ENCODE measurements around the gene TTC3.

Gene TTC3

DNA sequence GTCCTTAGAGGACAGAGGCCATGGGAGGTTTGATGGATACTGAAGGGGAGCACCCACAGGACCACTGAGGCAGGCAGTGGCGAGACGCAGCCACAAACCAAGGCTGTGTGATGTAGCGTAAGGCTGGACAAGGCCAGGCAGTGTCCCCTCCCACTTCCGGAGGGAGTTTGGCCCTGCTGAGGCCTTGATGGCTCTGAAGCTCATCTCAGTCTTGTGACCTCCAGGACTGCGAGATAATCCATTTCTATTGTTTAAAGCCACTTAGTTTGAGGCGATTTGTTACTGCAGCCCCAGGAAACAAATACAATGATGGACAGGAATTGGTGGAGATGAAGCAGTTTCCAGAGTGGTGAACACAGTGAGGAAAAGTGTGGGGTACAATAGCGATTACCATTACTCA, 15.4 kb upstream of the TTC3 start:
- Histone ChIP-seq H3K9me3 (no peaks in the 10 kb centered on the region), H3K4me1 (peaks cover 4% of the 10 kb centered on the region; the same call in 1 of the 2 replicates), H3K4me3 (ENCODE audit: low read depth, low read length) (no peak overlapping the region), H3K36me3 (no peaks in the 10 kb centered on the region), H3K27me3 (no peaks in the 10 kb centered on the region)
- DNase-seq: no peak
- TF ChIP-seq, protein P1, sequence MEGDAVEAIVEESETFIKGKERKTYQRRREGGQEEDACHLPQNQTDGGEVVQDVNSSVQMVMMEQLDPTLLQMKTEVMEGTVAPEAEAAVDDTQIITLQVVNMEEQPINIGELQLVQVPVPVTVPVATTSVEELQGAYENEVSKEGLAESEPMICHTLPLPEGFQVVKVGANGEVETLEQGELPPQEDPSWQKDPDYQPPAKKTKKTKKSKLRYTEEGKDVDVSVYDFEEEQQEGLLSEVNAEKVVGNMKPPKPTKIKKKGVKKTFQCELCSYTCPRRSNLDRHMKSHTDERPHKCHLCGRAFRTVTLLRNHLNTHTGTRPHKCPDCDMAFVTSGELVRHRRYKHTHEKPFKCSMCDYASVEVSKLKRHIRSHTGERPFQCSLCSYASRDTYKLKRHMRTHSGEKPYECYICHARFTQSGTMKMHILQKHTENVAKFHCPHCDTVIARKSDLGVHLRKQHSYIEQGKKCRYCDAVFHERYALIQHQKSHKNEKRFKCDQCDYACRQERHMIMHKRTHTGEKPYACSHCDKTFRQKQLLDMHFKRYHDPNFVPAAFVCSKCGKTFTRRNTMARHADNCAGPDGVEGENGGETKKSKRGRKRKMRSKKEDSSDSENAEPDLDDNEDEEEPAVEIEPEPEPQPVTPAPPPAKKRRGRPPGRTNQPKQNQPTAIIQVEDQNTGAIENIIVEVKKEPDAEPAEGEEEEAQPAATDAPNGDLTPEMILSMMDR (IDR thresholded peaks at IDR 0.05; ENCODE audit: low read depth, low read length): no peak

DNA sequence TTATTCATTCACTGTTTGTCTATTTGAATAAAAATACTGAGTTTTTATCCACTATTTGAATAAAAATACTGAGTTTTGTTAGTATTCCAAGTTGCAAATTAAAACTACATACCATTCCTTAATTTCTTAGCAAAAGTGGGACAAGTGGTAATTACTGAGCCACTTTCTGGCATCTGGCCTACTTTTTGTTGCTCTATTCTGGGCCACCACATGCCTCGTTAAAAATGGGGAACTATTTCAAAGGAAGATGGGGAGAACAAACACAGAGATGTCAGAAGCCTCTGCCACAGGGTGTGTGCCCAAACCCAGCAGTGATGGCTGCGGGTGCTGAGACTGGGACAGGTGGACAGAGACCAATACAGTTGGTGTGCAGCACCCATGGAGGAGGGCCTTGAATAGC, 14.8 kb upstream of the TTC3 start:
- Histone ChIP-seq H3K4me3 (ENCODE audit: low read depth, low read length) (no peak overlapping the region), H3K27me3 (no peaks in the 10 kb centered on the region), H3K9me3 (no peaks in the 10 kb centered on the region), H3K36me3 (no peaks in the 10 kb centered on the region), H3K4me1 (peaks cover 4% of the 10 kb centered on the region; the same call in 1 of the 2 replicates)
- TF ChIP-seq, protein P1 (IDR thresholded peaks at IDR 0.05; ENCODE audit: low read depth, low read length): no peak
- no peak for DNase-seq

DNA sequence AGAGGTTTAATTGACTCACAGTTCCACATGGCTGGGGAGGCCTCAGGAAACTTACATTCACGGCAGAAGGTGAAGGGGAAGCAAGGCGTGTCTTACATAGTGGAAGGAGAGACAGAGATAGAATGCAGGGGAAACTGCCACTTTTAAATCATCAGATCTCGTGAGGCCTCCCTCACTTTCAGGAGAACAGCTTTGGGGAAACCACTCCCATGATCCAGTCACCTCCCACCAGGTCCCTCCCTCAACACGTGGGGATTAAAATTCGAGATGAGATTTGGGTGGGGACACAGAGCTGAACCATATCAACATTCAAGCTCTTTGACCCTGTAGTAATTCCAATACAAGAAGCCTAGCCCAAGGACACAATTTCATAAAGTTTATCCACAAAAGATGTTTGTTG, 13.9 kb upstream of the TTC3 start:
- no peak overlapping the region for H3K4me3 ChIP-seq (ENCODE audit: low read depth, low read length)
- no peaks in the 10 kb centered on the region for H3K36me3 ChIP-seq
- H3K9me3 ChIP-seq: no peaks in the 10 kb centered on the region
- no peak for DNase-seq
- peaks cover 10% of the 10 kb centered on the region; the same call in 1 of the 2 replicates for H3K4me1 ChIP-seq
- no peaks in the 10 kb centered on the region for H3K27me3 ChIP-seq
- TF ChIP-seq, protein P1 (IDR thresholded peaks at IDR 0.05; ENCODE audit: low read depth, low read length): no peak

DNA sequence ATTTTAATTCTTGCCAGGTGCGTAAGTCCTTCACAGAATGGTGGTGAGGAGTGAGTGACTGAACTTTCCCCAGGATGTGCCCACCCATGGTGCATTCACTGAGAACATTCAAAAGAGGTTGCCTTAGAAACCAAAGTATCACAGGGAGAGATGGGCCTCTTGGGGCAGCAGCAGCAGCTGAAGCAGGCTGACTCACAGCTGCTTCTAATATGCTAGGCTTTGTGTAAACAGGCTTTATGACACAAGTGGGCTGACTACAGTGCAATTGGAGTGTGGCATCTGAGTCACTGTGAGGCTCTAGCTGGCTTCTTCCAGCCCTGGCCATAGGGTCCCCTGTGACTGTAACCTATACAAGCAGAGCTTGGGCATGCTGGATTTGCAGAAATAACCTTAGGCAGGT, 12.8 kb upstream of the TTC3 start:
- TF ChIP-seq, protein P1 (IDR thresholded peaks at IDR 0.05; ENCODE audit: low read depth, low read length): no peak
- Histone ChIP-seq H3K36me3 (no peaks in the 10 kb centered on the region), H3K4me1 (peaks cover 11% of the 10 kb centered on the region; the same call in 1 of the 2 replicates), H3K9me3 (no peaks in the 10 kb centered on the region), H3K27me3 (no peaks in the 10 kb centered on the region), H3K4me3 (ENCODE audit: low read depth, low read length) (no peak overlapping the region)
- peak; percentile 45 for DNase-seq

DNA sequence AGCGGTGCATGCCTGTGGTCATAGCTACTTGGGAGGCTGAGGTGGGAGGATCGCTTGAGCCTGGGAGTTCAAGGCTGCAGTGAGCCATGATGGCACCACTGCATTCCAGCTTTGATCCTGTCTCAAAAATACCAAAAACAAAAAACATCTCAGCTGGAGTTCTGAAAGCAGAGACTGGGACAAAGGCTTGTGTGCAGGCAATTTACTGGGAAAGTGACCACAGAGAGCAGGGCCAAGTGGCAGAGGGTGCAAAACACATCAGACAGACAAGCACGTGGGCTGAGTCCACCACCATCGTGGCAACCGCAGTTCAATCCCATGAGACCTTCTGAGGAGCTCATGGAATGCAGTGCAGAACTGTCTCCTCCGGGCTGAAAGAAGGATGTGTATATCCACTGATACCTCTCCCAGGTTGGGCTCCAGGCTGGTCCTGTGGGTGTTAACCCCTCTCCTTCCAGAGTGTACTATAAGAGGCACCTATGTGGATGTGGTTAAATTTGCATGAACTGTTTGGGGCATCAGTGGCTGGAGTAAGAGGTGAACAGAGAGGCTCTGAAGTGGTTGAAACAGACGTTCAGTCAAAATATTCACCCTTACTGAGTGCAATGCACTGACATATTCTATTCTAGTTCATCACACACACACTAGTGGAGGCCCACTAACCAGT, 11.0 kb upstream of the TTC3 start:
- Histone ChIP-seq H3K4me1 (peaks cover 8% of the 10 kb centered on the region; the same call in 1 of the 2 replicates), H3K9me3 (no peaks in the 10 kb centered on the region), H3K4me3 (ENCODE audit: low read depth, low read length) (no peak overlapping the region), H3K36me3 (no peaks in the 10 kb centered on the region), H3K27me3 (no peaks in the 10 kb centered on the region)
- TF ChIP-seq, protein P1 (IDR thresholded peaks at IDR 0.05; ENCODE audit: low read depth, low read length): no peak
- no peak for DNase-seq

DNA sequence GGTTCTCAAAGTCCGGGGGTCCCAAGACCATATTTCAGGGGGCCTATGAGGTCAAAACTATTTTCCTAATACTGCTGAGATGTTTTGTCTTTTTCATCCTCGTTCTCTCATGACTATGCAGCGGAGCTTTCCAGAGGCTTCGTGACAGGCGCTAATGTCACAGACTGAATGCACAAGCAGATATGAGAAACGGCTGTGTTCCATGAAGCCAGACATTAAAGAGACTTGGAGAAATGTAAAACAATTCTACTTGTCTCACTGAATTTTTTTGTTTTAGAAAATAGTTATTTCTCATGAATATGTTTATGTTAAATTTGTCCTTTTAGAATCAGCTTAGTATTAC, 10.5 kb upstream of the TTC3 start:
- H3K4me1 ChIP-seq: peaks cover 8% of the 10 kb centered on the region; the same call in 1 of the 2 replicates
- H3K4me3 ChIP-seq (ENCODE audit: low read depth, low read length): no peak overlapping the region
- H3K27me3 ChIP-seq: no peaks in the 10 kb centered on the region
- no peaks in the 10 kb centered on the region for H3K36me3 ChIP-seq
- H3K9me3 ChIP-seq: no peaks in the 10 kb centered on the region
- DNase-seq: no peak
- TF ChIP-seq, protein P1 (IDR thresholded peaks at IDR 0.05; ENCODE audit: low read depth, low read length): no peak

Data from BE2C (cell line).